Activated CD4-positive, alpha-beta T cell treated with anti-CD3 and anti-CD28 coated beads for 36 hours (primary cell): ENCODE results near the gene HIP1. TPM values are rescaled to one million over a fixed set of nuclear protein-coding genes. Genes with fewer than 3 reads are reported as not detected.

Source experiments
- ATAC-seq: fragments of 200-7000 bp; cut with Tn5 transposase; one replicate; pipeline ENCODE4 v1.10.0; 2021; ENCODE audit warnings: mild to moderate bottlenecking, moderate library complexity
- CTCF ChIA-PET: fragments of 350-600 bp; sonication (Branson Sonifier 250); formaldehyde crosslinking; loops from one replicate; lab custom pipeline; 2021; ENCODE audit warnings: antibody characterized with exemption; lab: Charles Lee
- POLR2A ChIA-PET: fragments of 350-600 bp; sonication (Branson Sonifier 250); formaldehyde crosslinking; loops from one replicate; lab custom pipeline; 2021; ENCODE audit warnings: antibody characterized with exemption, inconsistent platforms; lab: Charles Lee
- DNase-seq: peaks from one replicate; pipeline ENCODE4 v3.0.0-alpha.2; 2020
- H3K27ac Mint-ChIP-seq: one replicate; pipeline ENCODE4 v1.8.0; 2021; ENCODE audit warnings: mixed read lengths
- H3K27me3 Mint-ChIP-seq: one replicate; pipeline ENCODE4 v1.8.0; 2021; ENCODE audit warnings: mixed read lengths
- H3K36me3 Mint-ChIP-seq: one replicate; pipeline ENCODE4 v1.8.0; 2021; ENCODE audit warnings: low read depth, mixed read lengths
- H3K4me1 Mint-ChIP-seq: one replicate; pipeline ENCODE4 v1.8.0; 2021; ENCODE audit warnings: mixed read lengths
- H3K4me3 Mint-ChIP-seq: one replicate; pipeline ENCODE4 v1.8.0; 2021; ENCODE audit warnings: mild to moderate bottlenecking, moderate library complexity, mixed read lengths
- H3K9me3 Mint-ChIP-seq: one replicate; pipeline ENCODE4 v1.8.0; 2021; ENCODE audit warnings: low read depth, mixed read lengths
- intact Hi-C, 2 experiments: fragments of 100-400 bp; cut with DNase I in 1 of 2; cut with micrococcal nuclease in 1 of 2; formaldehyde crosslinking; loops; one replicate each; pipeline versions ENCODE4 v1.14.2 to v1.15.1; 2022 to 2024; cut with DNase I, micrococcal nuclease
- total RNA-seq, 2 experiments: library from RNA; stranded (reverse); gene quantifications; one replicate each; pipeline ENCODE4 v1.2.3, GENCODE V29; 2021

The HIP1 gene
- total RNA-seq, 2 experiments from 2014 or later, result 4.1 to 5.0 TPM

- Mint-ChIP-seq H3K36me3 (no peaks in the 10 kb centered on the region), H3K27ac (no peak overlapping the region), H3K4me3 (no peak overlapping the region), H3K27me3 (no peaks in the 10 kb centered on the region), H3K9me3 (no peaks in the 10 kb centered on the region), H3K4me1 (no peaks in the 10 kb centered on the region)
- ATAC-seq (no peak), DNase-seq (no peak)
- POLR2A ChIA-PET, result no interaction called here
- intact Hi-C loops, result loop anchor here in 1 of 2 experiments (10.0 kb wide), 2 partner anchors 125 to 165 kb away; partner anchors contain the start of gene POM121C
- CTCF ChIA-PET, result interaction anchor here (0.6 to 0.8 kb wide), 2 partner anchors 9 to 113 kb away, joined by 3 read pairs; no protein-coding TSS in a partner anchor
Measured at GRCh38 chr7:75649462-75649861, 89.3 kb downstream of the HIP1 start.

DNA sequence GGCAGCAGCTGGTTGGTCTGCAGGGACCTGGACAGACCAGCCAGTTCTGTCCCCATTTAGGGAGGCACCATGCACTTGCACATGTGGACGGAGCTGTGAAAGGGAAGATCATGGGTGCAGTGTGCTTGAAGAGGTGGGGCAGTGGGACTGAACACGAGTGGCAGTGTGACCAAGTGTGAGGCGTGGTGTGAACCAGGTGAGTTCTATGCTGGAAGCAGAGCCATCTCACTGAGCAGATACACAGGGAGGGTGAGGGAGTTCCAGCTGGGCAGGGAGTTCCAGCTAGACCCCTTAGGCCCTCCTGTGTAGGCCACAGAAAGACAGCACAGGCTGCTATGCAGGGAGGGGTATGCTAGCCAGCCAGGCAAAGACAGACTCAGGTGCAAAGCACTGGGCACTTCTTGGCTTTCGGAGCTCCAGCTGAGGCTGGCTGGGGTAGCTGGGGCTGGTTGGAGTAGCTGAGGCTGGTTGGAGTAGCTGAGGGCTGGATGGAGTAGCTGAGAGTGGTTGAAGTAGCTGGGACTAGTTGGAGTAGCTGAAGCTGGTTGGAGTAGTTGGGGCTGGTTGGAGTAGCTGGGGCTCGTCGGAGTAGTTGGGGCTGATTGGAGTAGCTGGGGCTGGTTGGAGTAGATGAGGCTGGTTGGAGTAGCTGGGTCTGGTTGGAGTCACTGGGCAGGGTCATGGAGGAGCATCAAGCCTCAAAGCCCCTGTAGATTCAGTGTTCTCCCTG, 90.9 kb downstream of the HIP1 start:
- intact Hi-C loops, result loop anchor here in 1 of 2 experiments (10.0 kb wide), 2 partner anchors 123 to 163 kb away; partner anchors contain the start of gene POM121C
- no peaks in the 10 kb centered on the region for H3K36me3 Mint-ChIP-seq
- H3K27ac Mint-ChIP-seq, result no peak overlapping the region
- H3K4me3 Mint-ChIP-seq, result no peak overlapping the region
- CTCF ChIA-PET, result interaction anchor here (1.3 kb wide), 1 partner anchor 114 kb away, joined by 3 read pairs; no protein-coding TSS in a partner anchor
- no peaks in the 10 kb centered on the region for H3K9me3 Mint-ChIP-seq
- ATAC-seq (no peak), DNase-seq (no peak)
- POLR2A ChIA-PET, result interaction anchor here (0.6 kb wide), 1 partner anchor 120 kb away, joined by 3 read pairs; no protein-coding TSS in a partner anchor
- H3K27me3 Mint-ChIP-seq, result no peaks in the 10 kb centered on the region
- H3K4me1 Mint-ChIP-seq, result no peaks in the 10 kb centered on the region

DNA sequence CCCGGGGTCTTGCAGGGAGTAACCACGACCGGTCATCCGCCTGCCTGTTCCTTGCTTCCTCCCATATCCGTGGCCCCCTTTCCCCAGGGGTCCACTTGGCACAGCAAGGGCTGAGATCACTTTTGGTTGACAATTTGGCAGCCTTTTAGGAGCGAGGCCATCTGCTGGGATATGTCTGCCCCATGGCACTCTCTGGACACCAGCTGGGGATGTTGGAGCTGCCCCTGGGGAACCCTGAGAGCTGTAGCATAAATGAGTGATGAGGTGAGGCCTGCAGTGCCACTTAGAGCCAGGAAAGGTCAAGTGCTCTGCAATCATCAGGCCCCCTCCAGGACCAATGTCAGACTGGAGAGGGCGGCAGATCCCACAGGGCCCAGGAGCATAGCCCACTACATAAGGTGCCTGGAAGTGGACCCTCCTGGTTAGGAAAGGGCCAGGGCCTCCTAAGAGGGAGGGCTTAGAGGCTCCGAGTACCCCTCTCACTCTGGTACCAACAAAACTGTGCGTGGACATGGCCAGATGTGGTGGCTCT, 92.1 kb downstream of the HIP1 start:
- POLR2A ChIA-PET, result no interaction called here
- CTCF ChIA-PET, result no interaction called here
- Mint-ChIP-seq H3K27me3 (no peaks in the 10 kb centered on the region), H3K27ac (no peak overlapping the region), H3K9me3 (no peaks in the 10 kb centered on the region), H3K4me3 (no peak overlapping the region), H3K4me1 (no peaks in the 10 kb centered on the region), H3K36me3 (no peaks in the 10 kb centered on the region)
- intact Hi-C loops, result loop anchor here in 1 of 2 experiments (10.0 kb wide), 2 partner anchors 122 to 162 kb away; partner anchors contain the start of gene POM121C
- ATAC-seq (no peak), DNase-seq (no peak)

- Mint-ChIP-seq H3K4me1 (no peaks in the 10 kb centered on the region), H3K27ac (no peak overlapping the region), H3K4me3 (no peak overlapping the region), H3K36me3 (no peaks in the 10 kb centered on the region), H3K9me3 (no peaks in the 10 kb centered on the region), H3K27me3 (no peaks in the 10 kb centered on the region)
- ChIA-PET POLR2A (no interaction called here), CTCF (no interaction called here)
- ATAC-seq, result no peak
- no peak for DNase-seq
- intact Hi-C loops, result loop anchor here in 1 of 2 experiments (10.0 kb wide), 2 partner anchors 121 to 161 kb away; partner anchors contain the start of gene POM121C
Measured at GRCh38 chr7:75645570-75645969, 93.2 kb downstream of the HIP1 start.

- ChIA-PET POLR2A (no interaction called here), CTCF (interaction anchor here (0.7 to 1.1 kb wide), 2 partner anchors 29 to 301 kb away, joined by 3 read pairs; no protein-coding TSS in a partner anchor)
- H3K9me3 Mint-ChIP-seq, result no peaks in the 10 kb centered on the region
- no peak overlapping the region for H3K4me3 Mint-ChIP-seq
- H3K4me1 Mint-ChIP-seq, result peaks cover 5% of the 10 kb centered on the region
- ATAC-seq (no peak), DNase-seq (no peak)
- no peaks in the 10 kb centered on the region for H3K36me3 Mint-ChIP-seq
- no peak overlapping the region for H3K27ac Mint-ChIP-seq
- intact Hi-C loops, result loop anchor here (5.0 to 10.0 kb wide), 4 partner anchors 117 to 572 kb away; partner anchors contain the start of genes POM121C (in 1 of the 2) and RCC1L (in 1 of the 2)
- H3K27me3 Mint-ChIP-seq, result peaks cover 3% of the 10 kb centered on the region
Measured at GRCh38 chr7:75644589-75644988, 94.2 kb downstream of the HIP1 start.

DNA sequence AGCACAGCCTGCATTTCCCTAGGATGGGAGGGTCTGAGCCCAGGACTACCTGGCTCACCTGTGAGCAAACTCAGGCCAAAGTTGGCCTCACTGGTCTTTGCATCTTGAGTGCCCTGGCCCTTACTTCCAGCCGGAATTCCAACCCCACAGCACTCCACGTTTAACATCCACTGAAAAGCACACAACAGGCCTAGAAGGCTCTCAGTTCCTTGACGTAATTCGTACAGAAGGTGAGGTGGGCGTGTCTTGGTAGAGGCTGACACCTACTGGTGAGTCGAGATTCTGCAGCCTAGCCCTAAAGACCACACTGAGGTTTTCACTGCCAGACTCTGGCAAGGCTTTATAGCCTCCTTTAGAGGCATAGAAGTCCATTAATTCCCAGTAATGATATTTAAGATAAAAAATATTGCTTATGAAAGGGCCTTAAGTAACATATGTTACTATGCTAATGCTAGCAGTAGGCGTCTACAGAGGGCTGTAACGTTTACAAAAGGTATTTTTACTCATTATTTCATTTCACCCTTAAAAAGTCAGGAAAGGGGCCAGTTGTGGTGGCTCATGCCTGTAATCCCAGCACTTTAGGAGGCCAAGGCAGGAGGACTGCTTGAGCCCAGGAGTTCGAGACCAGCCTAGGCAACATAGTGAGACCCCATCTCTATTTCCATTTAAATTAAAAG, 95.8 kb downstream of the HIP1 start:
- intact Hi-C loops, result loop anchor here (2.0 to 10.0 kb wide), 5 partner anchors 48 to 571 kb away; partner anchors contain the start of genes POM121C (in 1 of the 2) and RCC1L (in 1 of the 2)

DNA sequence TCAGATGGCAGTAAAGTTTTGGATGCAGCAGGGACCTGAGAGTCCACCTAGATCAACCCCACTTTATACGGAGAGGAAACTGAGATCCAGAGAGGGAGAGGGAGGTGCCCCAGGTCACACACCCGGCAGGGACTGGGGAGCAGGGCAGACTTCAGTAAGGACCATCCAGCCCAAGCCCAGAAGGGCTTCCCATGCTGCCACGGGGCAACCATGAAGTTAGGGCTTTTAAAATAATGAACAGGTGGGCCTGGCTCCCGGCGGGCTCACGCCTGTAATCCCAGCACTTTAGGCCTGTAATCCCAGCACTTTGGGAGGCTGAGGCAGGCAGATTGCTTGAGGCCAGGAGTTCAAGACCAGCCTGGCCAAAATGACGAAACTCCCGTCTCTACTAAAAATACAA, 98.5 kb downstream of the HIP1 start:
- H3K4me1 Mint-ChIP-seq, result peaks cover 8% of the 10 kb centered on the region
- ChIA-PET CTCF (no interaction called here), POLR2A (no interaction called here)
- no peaks in the 10 kb centered on the region for H3K9me3 Mint-ChIP-seq
- H3K36me3 Mint-ChIP-seq, result no peaks in the 10 kb centered on the region
- no peak overlapping the region for H3K27ac Mint-ChIP-seq
- H3K4me3 Mint-ChIP-seq, result peak overlapping the region; percentile 73
- ATAC-seq (no peak), DNase-seq (no peak)
- intact Hi-C loops, result loop anchor here (5.0 to 10.0 kb wide), 4 partner anchors 113 to 568 kb away; partner anchors contain the start of genes POM121C (in 1 of the 2) and RCC1L (in 1 of the 2)
- H3K27me3 Mint-ChIP-seq, result peaks cover 3% of the 10 kb centered on the region

More for the DNA sequence above, 95.8 kb downstream of the HIP1 start:
- ATAC-seq, result peak; percentile 90
- Mint-ChIP-seq H3K27me3 (peaks cover 3% of the 10 kb centered on the region), H3K27ac (no peak overlapping the region), H3K4me1 (peaks cover 8% of the 10 kb centered on the region), H3K4me3 (no peak overlapping the region), H3K9me3 (no peaks in the 10 kb centered on the region), H3K36me3 (no peaks in the 10 kb centered on the region)
- POLR2A ChIA-PET, result no interaction called here
- DNase-seq, result peak; percentile 83
- CTCF ChIA-PET, result no interaction called here

GRCh38 chr7:75639886-75640190, 98.9 kb downstream of the HIP1 start:
- intact Hi-C loops, result loop anchor here (5.0 to 10.0 kb wide), 4 partner anchors 113 to 568 kb away; partner anchors contain the start of genes POM121C (in 1 of the 2) and RCC1L (in 1 of the 2)
- POLR2A ChIA-PET, result no interaction called here
- DNase-seq (no peak), ATAC-seq (no peak)
- no peak overlapping the region for H3K27ac Mint-ChIP-seq
- CTCF ChIA-PET, result no interaction called here
- H3K36me3 Mint-ChIP-seq, result no peaks in the 10 kb centered on the region
- H3K4me3 Mint-ChIP-seq, result peak overlapping the region; percentile 73
- H3K27me3 Mint-ChIP-seq, result peaks cover 3% of the 10 kb centered on the region
- peaks cover 8% of the 10 kb centered on the region for H3K4me1 Mint-ChIP-seq
- H3K9me3 Mint-ChIP-seq, result no peaks in the 10 kb centered on the region

DNA sequence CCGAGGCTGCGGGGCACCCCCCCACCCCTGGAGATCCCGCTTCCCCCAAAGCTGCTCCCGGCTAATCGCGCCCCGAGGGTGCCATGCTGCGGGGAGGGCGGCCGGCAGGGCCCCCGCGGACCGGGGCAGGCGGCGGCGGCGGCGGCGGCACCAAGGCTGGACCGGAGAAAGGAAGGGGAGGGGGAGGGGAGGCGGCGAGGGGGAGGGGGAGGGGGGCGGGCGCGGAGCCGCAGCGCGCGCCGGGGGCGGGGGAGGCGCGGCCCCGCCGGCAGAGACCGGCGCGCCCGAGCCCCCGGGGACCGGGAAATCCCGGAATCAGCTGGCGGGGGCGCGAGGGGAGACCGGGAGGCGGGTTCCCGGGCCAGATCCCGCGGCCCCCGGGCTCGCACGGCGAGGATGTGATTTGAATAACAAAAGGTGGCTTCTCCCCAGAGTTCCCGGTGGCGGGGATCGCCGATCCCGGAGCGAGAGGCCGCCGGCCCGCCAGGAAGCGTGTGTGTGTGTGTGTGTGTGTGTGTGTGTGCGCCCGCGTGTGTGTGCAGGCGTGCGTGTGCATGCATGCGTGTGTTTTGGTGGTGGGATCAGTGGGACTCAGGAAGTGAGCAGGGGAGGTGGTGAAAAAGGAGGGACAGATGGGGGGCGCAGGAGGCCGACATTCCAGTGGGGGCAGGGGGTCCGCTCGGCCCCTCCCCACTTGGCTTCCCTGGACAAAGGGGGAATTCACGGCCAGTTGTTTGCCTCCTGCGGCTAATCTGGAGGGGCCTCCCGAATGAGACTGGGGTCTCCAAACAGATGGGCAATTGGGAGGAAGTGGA, 99.5 kb downstream of the HIP1 start:
- ChIA-PET POLR2A (no interaction called here), CTCF (no interaction called here)
- Mint-ChIP-seq H3K4me1 (peaks cover 8% of the 10 kb centered on the region), H3K4me3 (peak overlapping the region; percentile 73), H3K27me3 (peaks cover 3% of the 10 kb centered on the region), H3K27ac (peak overlapping the region; percentile 38), H3K9me3 (no peaks in the 10 kb centered on the region), H3K36me3 (no peaks in the 10 kb centered on the region)
- intact Hi-C loops, result no loop called here
- DNase-seq (peak; percentile 54), ATAC-seq (peak; percentile 27)

DNA sequence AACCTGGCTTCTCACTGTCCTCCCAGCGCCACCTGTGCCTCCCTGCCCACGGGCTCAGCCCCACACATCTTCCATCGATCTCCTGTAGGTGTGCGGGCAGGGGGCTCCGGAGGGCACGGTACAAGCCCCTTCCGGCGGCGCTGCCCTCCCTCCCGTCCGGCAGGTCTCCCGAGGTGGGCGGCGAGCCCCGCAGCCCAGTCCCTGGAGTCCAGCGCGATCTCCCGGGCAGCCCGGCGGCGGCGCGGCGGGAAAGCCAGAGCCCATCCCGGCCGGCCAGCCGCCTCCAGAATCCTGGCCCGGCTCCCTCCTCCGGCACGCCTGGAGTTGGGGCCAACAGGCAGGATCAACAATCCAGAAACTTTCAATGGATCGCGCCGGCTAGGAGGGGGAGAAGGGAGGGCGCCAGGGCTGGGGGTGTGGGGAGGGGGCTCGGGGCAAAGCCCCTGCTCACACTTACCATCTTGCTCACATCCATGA, 100.1 kb downstream of the HIP1 start:
- Mint-ChIP-seq H3K9me3 (no peaks in the 10 kb centered on the region), H3K36me3 (no peaks in the 10 kb centered on the region), H3K4me1 (peaks cover 8% of the 10 kb centered on the region), H3K27ac (no peak overlapping the region), H3K27me3 (peaks cover 3% of the 10 kb centered on the region), H3K4me3 (peak overlapping the region; percentile 55)
- DNase-seq (peak; percentile 15), ATAC-seq (no peak)
- ChIA-PET POLR2A (no interaction called here), CTCF (no interaction called here)
- intact Hi-C loops, result no loop called here
